22Rv1 (cell line): ENCODE data around the gene TENM4.

ENCODE experiments used
- H3K27ac ChIP-seq: fragments of 450-650 bp; 2 replicates; pipeline ENCODE4 v1.5.1; 2017
- CTCF ChIP-seq: fragments of 450-650 bp; IDR thresholded peaks from 2 replicates; pipeline ENCODE4 v1.5.1; 2017; ENCODE audit warnings: mild to moderate bottlenecking
- ZFX ChIP-seq: fragments of 450-650 bp; IDR thresholded peaks from 2 replicates; pipeline ENCODE4 v1.6.1; 2017; ENCODE audit warnings: antibody characterized with exemption, borderline replicate concordance

The TENM4 gene

DNA sequence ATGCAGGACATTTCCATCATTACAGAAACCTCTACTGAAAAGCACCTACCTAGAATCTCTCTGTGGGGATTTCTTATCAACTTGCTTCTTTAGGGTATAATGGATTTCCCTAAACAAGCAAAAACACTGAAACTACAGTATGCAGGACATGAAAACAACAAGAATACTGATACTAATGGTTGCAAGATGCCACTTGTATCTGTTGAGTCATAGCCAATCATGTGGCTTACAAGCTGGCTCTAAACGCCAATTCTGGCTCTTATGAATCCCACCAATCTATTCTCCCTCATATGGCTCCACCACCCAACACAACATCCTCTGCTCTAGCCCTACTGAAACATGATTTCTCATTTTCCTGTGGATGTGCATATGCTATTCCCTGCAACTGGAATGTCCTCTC lies 22.6 kb downstream of the TENM4 start:
- TF ChIP-seq CTCF = no peak
- no peak for TF ChIP-seq ZFX

GRCh38 chr11:79417069-79417920 lies 23.5 kb downstream of the TENM4 start:
- H3K27ac ChIP-seq = no peak overlapping the region
- TF ChIP-seq ZFX = no peak
- no peak for TF ChIP-seq CTCF

More for the DNA sequence above, 22.6 kb downstream of the TENM4 start:
- no peak overlapping the region for H3K27ac ChIP-seq

DNA sequence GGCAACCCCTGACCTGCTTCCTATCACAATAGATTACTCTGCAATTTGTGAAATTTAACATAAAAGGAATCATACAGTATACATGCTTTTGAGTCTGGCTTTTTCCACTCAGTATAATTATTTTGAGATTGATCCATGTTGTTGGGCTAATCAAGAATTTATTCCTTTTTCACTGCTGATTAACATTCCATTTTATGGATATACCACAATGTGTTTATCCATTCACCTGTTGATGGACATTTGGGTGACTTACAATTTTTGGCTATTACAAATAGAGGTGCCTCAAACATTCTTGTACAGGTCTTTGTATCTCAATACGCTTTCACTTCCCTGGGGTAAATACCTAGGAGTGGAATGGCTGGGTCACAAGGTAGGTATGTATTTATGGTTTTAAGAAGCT lies 24.9 kb downstream of the TENM4 start:
- no peak overlapping the region for H3K27ac ChIP-seq
- TF ChIP-seq CTCF = no peak
- TF ChIP-seq ZFX = no peak

DNA sequence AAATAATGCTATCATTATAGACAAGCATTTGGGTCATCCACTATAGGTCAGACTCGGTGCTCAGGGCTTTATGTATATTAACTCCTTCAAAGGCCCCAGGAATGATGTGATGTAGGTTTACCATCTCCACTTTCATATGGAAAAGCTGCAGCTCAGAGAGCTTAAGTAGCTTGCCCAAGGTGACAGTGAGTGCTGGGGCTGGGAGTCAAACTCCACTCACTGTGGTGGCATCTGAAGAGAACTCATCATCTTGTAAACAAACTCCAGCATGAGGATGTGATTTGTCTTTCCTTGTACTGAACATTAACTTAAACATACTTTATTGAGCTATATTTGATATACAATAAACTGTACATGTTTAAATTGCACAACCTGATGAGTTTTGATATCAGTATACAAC lies 25.4 kb downstream of the TENM4 start:
- no peak overlapping the region for H3K27ac ChIP-seq
- no peak for TF ChIP-seq ZFX
- no peak for TF ChIP-seq CTCF

DNA sequence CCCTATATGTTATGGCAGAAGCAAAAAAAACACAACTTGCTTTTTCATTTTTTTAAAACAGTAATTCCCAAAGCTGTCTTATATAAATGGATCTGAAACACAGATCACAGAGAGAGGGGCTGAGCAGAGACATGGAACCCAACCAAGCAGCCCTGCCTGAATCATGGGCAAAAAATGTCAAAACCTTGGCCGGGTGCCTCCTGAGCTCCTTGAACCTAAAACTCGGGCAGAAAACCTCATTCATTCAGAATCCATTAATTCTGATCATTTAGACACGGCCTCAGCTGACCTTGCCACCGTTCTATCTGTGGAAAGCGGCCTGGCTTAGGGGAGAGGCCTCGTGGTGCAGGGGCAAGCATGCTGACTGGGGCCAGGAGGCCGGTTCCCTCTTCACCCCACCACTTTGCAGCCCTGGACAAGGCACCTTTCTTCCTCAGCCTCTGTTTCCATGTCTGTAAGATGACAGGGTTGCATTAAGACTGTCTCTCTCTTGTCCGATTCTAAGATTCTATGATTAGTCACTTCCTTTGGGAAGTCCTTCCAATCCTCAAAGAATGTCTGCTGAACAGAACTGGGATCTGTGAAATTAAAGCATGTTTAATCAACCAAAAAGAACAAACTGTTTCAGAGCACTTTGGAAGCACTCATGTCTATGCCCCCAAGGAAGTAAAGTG lies 26.0 kb downstream of the TENM4 start:
- TF ChIP-seq CTCF (no peak), ZFX (no peak)
- no peak overlapping the region for H3K27ac ChIP-seq

- H3K27ac ChIP-seq = no peak overlapping the region
- TF ChIP-seq CTCF (no peak), ZFX (no peak)
These were observed 26.8 kb downstream of the TENM4 start for GRCh38 chr11:79414041-79414440.

DNA sequence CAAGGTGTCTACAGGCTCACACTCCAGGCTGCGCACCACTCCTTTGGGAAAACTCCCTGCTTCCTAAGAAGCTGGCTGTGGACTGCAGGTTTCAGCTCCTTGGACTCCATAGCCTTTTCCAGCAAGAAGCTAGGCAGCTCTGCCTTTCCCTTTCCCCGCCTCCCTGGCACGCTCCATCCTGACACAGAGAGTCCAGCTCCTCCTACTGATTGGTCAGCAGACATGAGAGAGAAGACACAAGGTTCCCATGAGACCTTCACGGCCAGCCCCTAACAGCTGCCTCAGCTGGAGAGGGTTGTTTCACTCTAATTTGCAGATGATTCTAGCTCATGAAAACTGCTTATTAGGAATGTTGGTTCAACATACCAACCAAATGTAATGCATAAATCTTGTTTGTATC lies 27.6 kb downstream of the TENM4 start:
- no peak for TF ChIP-seq ZFX
- TF ChIP-seq CTCF = no peak
- H3K27ac ChIP-seq = no peak overlapping the region
